Chondrocyte (in vitro differentiated cells): ENCODE results near the gene TSPYL1. TPM values are rescaled to one million over a fixed set of nuclear protein-coding genes. Genes with fewer than 3 reads are reported as not detected.
A peak's percentile ranks its signal among the peaks of the same experiment; 100 is the strongest.

Experiments
- DNase-seq: peaks from one replicate; pipeline ENCODE4 v3.0.0; 2021; ENCODE audit warnings: mixed read lengths, low spot score
- H3K27ac Mint-ChIP-seq: one replicate; pipeline ENCODE4 v1.8.0; 2021; ENCODE audit warnings: mild to moderate bottlenecking, moderate library complexity, mixed read lengths; ENCODE audit not compliant: unreplicated experiment
- H3K27me3 Mint-ChIP-seq: 2 replicates; pipeline ENCODE4 v1.8.0; 2021; ENCODE audit warnings: low read depth, mixed read lengths
- H3K36me3 Mint-ChIP-seq: 2 replicates; pipeline ENCODE4 v1.8.0; 2021; ENCODE audit warnings: low read depth, mixed read lengths
- H3K4me1 Mint-ChIP-seq: 2 replicates; pipeline ENCODE4 v1.8.0; 2021; ENCODE audit warnings: low read depth, mild to moderate bottlenecking, mixed read lengths
- H3K4me3 Mint-ChIP-seq: one replicate; pipeline ENCODE4 v1.8.0; 2021; ENCODE audit warnings: mild to moderate bottlenecking, moderate library complexity, mixed read lengths; ENCODE audit not compliant: unreplicated experiment
- H3K9me3 Mint-ChIP-seq: 2 replicates; pipeline ENCODE4 v1.8.0; 2021; ENCODE audit warnings: low read depth, mixed read lengths
- CTCF ChIP-seq: fragments of 200-600 bp; sonication (generic); IDR thresholded peaks from 2 replicates; pipeline ENCODE4 v1.5.0; 2021; ENCODE audit warnings: antibody characterized with exemption, mild to moderate bottlenecking, moderate library complexity
- total RNA-seq: library from RNA; stranded (reverse); gene quantifications from 3 replicates; pipeline ENCODE4 v1.2.1, GENCODE V29; 2021

TSPYL1 gene
- total RNA-seq, 1 donor from 2014 or later, result 66.0 TPM

- Mint-ChIP-seq H3K27me3 (no peaks in the 10 kb centered on the region), H3K9me3 (no peaks in the 10 kb centered on the region), H3K4me1 (peaks cover 10% of the 10 kb centered on the region), H3K36me3 (peaks cover 1% of the 10 kb centered on the region), H3K27ac (no peak overlapping the region), H3K4me3 (no peak overlapping the region)
- TF ChIP-seq CTCF, result no peak
- no peak for DNase-seq
Observed at GRCh38 chr6:116253188-116253504, 26.6 kb downstream of the TSPYL1 start.

- Mint-ChIP-seq H3K27ac (peak overlapping the region; percentile 94), H3K27me3 (no peaks in the 10 kb centered on the region), H3K4me3 (no peak overlapping the region), H3K9me3 (no peaks in the 10 kb centered on the region), H3K4me1 (peaks cover 12% of the 10 kb centered on the region), H3K36me3 (peaks cover 1% of the 10 kb centered on the region)
- TF ChIP-seq CTCF, result no peak
- DNase-seq, result no peak
Observed at GRCh38 chr6:116251568-116252384, 28.0 kb downstream of the TSPYL1 start.

- peaks cover 19% of the 10 kb centered on the region for H3K4me1 Mint-ChIP-seq
- H3K4me3 Mint-ChIP-seq, result no peak overlapping the region
- no peak for DNase-seq
- TF ChIP-seq CTCF, result no peak
- peaks cover 1% of the 10 kb centered on the region for H3K36me3 Mint-ChIP-seq
- no peaks in the 10 kb centered on the region for H3K27me3 Mint-ChIP-seq
- no peaks in the 10 kb centered on the region for H3K9me3 Mint-ChIP-seq
- H3K27ac Mint-ChIP-seq, result no peak overlapping the region
Observed at GRCh38 chr6:116248577-116248976, 31.2 kb downstream of the TSPYL1 start.

DNA sequence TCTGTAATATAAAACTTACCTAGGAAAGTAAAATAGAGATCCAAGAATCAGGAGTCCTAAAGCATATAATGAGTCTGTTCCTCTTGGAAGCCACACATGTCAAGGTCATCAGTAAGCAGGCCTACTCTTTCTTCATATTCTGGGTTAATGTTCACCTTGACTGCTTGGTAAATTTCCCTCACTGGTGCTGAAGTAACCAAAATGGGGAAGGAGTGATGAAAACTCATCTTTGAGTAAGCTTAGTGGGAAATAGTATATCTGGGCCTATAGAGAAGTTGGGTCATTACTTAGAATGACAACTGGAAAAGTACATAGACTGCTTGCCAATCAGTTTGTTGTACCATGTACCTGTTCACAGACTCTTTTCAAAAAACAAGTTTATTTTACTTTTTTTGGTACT, 32.4 kb downstream of the TSPYL1 start:
- DNase-seq, result no peak
- Mint-ChIP-seq H3K36me3 (peaks cover 1% of the 10 kb centered on the region), H3K4me3 (no peak overlapping the region), H3K27me3 (no peaks in the 10 kb centered on the region), H3K9me3 (no peaks in the 10 kb centered on the region), H3K27ac (no peak overlapping the region), H3K4me1 (peaks cover 19% of the 10 kb centered on the region)
- no peak for TF ChIP-seq CTCF

DNA sequence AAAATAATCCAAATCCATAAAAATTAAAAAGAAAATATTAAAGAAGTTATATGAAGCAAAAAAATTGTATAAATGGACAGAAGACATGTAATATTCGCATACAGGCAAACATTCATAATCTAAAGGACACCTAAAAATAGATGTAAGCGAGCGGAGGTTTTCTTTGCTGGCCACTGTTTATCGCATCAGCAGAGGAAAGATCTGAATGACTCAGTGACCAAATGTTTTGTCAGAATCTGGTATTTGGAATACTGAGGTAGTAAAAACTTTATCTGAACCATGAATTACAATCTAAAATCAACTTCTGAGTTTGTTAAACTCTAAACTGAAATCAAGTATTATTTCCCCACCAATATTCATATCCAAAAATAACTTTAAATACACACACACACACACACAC, 33.6 kb downstream of the TSPYL1 start:
- no peak for DNase-seq
- no peak for TF ChIP-seq CTCF
- Mint-ChIP-seq H3K36me3 (no peaks in the 10 kb centered on the region), H3K4me3 (no peak overlapping the region), H3K27ac (peak overlapping the region; percentile 90), H3K9me3 (no peaks in the 10 kb centered on the region), H3K4me1 (peaks cover 19% of the 10 kb centered on the region), H3K27me3 (no peaks in the 10 kb centered on the region)
